Activated naive CD4-positive, alpha-beta T cell treated with anti-CD3 and anti-CD28 coated beads, Interleukin-2, amount 10 ng/mL, durations not matched to agents 7 days and 5 days (primary cell): Measurements from ENCODE around the gene OR12D2.
"Not testable (repeated sequence)": the region's sequence is repeated elsewhere in the genome, so short reads cannot be mapped to it uniquely, and the experiment has no call there.

Experiments
- CTCF ChIA-PET: fragments of 350-600 bp; sonication (Branson Sonifier 250); formaldehyde crosslinking; loops from one replicate; lab custom pipeline; 2021; ENCODE audit warnings: antibody characterized with exemption; lab: Charles Lee
- DNase-seq: peaks from one replicate; pipeline ENCODE4 v3.0.0-alpha.2; 2020
- H3K27ac Mint-ChIP-seq: one replicate; pipeline ENCODE4 v1.8.0; 2021; ENCODE audit warnings: mild to moderate bottlenecking, moderate library complexity, mixed read lengths
- H3K27me3 Mint-ChIP-seq: one replicate; pipeline ENCODE4 v1.8.0; 2021; ENCODE audit warnings: mild to moderate bottlenecking, mixed read lengths
- H3K36me3 Mint-ChIP-seq: one replicate; pipeline ENCODE4 v1.8.0; 2021; ENCODE audit warnings: mixed read lengths
- H3K4me1 Mint-ChIP-seq: one replicate; pipeline ENCODE4 v1.8.0; 2021; ENCODE audit warnings: mixed read lengths
- H3K4me3 Mint-ChIP-seq: one replicate; pipeline ENCODE4 v1.8.0; 2021; ENCODE audit warnings: mild to moderate bottlenecking, moderate library complexity, mixed read lengths
- H3K9me3 Mint-ChIP-seq: one replicate; pipeline ENCODE4 v1.8.0; 2021; ENCODE audit warnings: mixed read lengths

OR12D2 gene

GRCh38 chr6:29395331-29395730 lies at the start of gene OR12D2:
Gene OR12D2, plus strand, starts transcription at chr6:29395631. Its CDS starts 1,069 bp downstream, at chr6:29396700.
- DNase-seq = no peak
- Mint-ChIP-seq H3K36me3 (no peaks in the 10 kb centered on the region), H3K4me3 (no peak within 1 kb of the TSS), H3K27me3 (peaks cover 8% of the 10 kb centered on the region), H3K27ac (no peak within 1 kb of the TSS), H3K9me3 (no peaks in the 10 kb centered on the region), H3K4me1 (no peaks in the 10 kb centered on the region)
- CTCF ChIA-PET = no interaction called here

GRCh38 chr6:29349348-29349747 lies 46.1 kb upstream of the OR12D2 start:
- H3K27ac Mint-ChIP-seq, CTCF ChIA-PET, H3K36me3 Mint-ChIP-seq, H3K4me1 Mint-ChIP-seq, H3K27me3 Mint-ChIP-seq, DNase-seq, H3K9me3 Mint-ChIP-seq, H3K4me3 Mint-ChIP-seq: not testable (repeated sequence)

GRCh38 chr6:29354980-29355379 lies 40.5 kb upstream of the OR12D2 start:
- Mint-ChIP-seq H3K9me3 (no peaks in the 10 kb centered on the region), H3K36me3 (no peaks in the 10 kb centered on the region), H3K27ac (no peak overlapping the region), H3K4me1 (no peaks in the 10 kb centered on the region), H3K27me3 (peaks cover 8% of the 10 kb centered on the region), H3K4me3 (no peak overlapping the region)
- CTCF ChIA-PET = no interaction called here
- no peak for DNase-seq

GRCh38 chr6:29355603-29356002 lies 39.8 kb upstream of the OR12D2 start:
- no peak overlapping the region for H3K27ac Mint-ChIP-seq
- no peaks in the 10 kb centered on the region for H3K4me1 Mint-ChIP-seq
- H3K27me3 Mint-ChIP-seq = peaks cover 14% of the 10 kb centered on the region
- DNase-seq = no peak
- H3K9me3 Mint-ChIP-seq = no peaks in the 10 kb centered on the region
- CTCF ChIA-PET = no interaction called here
- no peaks in the 10 kb centered on the region for H3K36me3 Mint-ChIP-seq
- H3K4me3 Mint-ChIP-seq = no peak overlapping the region

GRCh38 chr6:29368765-29369164 lies 26.7 kb upstream of the OR12D2 start, which contains the start of gene OR5V1:
Gene OR5V1, minus strand, starts transcription at chr6:29368865. Its CDS starts 12,670 bp downstream, at chr6:29356195.
- Mint-ChIP-seq H3K4me3 (no peak within 1 kb of the TSS), H3K4me1 (no peaks in the 10 kb centered on the region), H3K36me3 (no peaks in the 10 kb centered on the region), H3K9me3 (no peaks in the 10 kb centered on the region), H3K27me3 (peaks cover 4% of the 10 kb centered on the region), H3K27ac (no peak within 1 kb of the TSS)
- CTCF ChIA-PET = no interaction called here
- DNase-seq = no peak

GRCh38 chr6:29375191-29375590 lies 20.2 kb upstream of the OR12D2 start, which contains the start of gene OR12D3:
Gene OR12D3, minus strand, starts transcription at chr6:29375291. Its CDS starts 4 bp downstream, at chr6:29375287.
- H3K27me3 Mint-ChIP-seq = peaks cover 9% of the 10 kb centered on the region
- no peaks in the 10 kb centered on the region for H3K4me1 Mint-ChIP-seq
- no peak for DNase-seq
- no peak within 1 kb of the TSS for H3K4me3 Mint-ChIP-seq
- no peak within 1 kb of the TSS for H3K27ac Mint-ChIP-seq
- no peaks in the 10 kb centered on the region for H3K9me3 Mint-ChIP-seq
- H3K36me3 Mint-ChIP-seq = no peaks in the 10 kb centered on the region
- CTCF ChIA-PET = no interaction called here

- Mint-ChIP-seq H3K4me1 (no peaks in the 10 kb centered on the region), H3K36me3 (no peaks in the 10 kb centered on the region), H3K4me3 (no peak overlapping the region), H3K9me3 (no peaks in the 10 kb centered on the region), H3K27me3 (peaks cover 9% of the 10 kb centered on the region), H3K27ac (no peak overlapping the region)
- no peak for DNase-seq
- CTCF ChIA-PET = no interaction called here
These were observed 19.4 kb upstream of the OR12D2 start for GRCh38 chr6:29376003-29376402.

- no peaks in the 10 kb centered on the region for H3K36me3 Mint-ChIP-seq
- no peaks in the 10 kb centered on the region for H3K4me1 Mint-ChIP-seq
- CTCF ChIA-PET = no interaction called here
- H3K9me3 Mint-ChIP-seq = no peaks in the 10 kb centered on the region
- H3K4me3 Mint-ChIP-seq = no peak overlapping the region
- H3K27me3 Mint-ChIP-seq = peaks cover 8% of the 10 kb centered on the region
- H3K27ac Mint-ChIP-seq = no peak overlapping the region
- DNase-seq = no peak
These were observed 6.9 kb upstream of the OR12D2 start for GRCh38 chr6:29388533-29388932.

GRCh38 chr6:29399525-29399924 lies 4.1 kb downstream of the OR12D2 start:
- Mint-ChIP-seq H3K4me1 (no peaks in the 10 kb centered on the region), H3K36me3 (no peaks in the 10 kb centered on the region), H3K27ac (no peak overlapping the region), H3K4me3 (no peak overlapping the region), H3K27me3 (no peaks in the 10 kb centered on the region), H3K9me3 (no peaks in the 10 kb centered on the region)
- DNase-seq = no peak
- CTCF ChIA-PET = no interaction called here

- Mint-ChIP-seq H3K4me1 (no peaks in the 10 kb centered on the region), H3K36me3 (no peaks in the 10 kb centered on the region), H3K9me3 (no peaks in the 10 kb centered on the region), H3K27me3 (no peaks in the 10 kb centered on the region), H3K4me3 (no peak overlapping the region), H3K27ac (no peak overlapping the region)
- CTCF ChIA-PET = no interaction called here
- no peak for DNase-seq
These were observed 8.4 kb downstream of the OR12D2 start for GRCh38 chr6:29403801-29404200.

- peaks cover 5% of the 10 kb centered on the region for H3K27me3 Mint-ChIP-seq
These were observed 19.2 kb downstream of the OR12D2 start, which contains the start of gene OR12D1 for GRCh38 chr6:29414588-29414987. Gene OR12D1, plus strand, starts transcription at chr6:29414928.

GRCh38 chr6:29419516-29419915 lies 24.1 kb downstream of the OR12D2 start:
- H3K9me3 Mint-ChIP-seq = no peaks in the 10 kb centered on the region
- DNase-seq = no peak
- CTCF ChIA-PET = no interaction called here
- no peaks in the 10 kb centered on the region for H3K4me1 Mint-ChIP-seq
- no peaks in the 10 kb centered on the region for H3K36me3 Mint-ChIP-seq
- no peak overlapping the region for H3K27ac Mint-ChIP-seq
- H3K4me3 Mint-ChIP-seq = no peak overlapping the region
- H3K27me3 Mint-ChIP-seq = no peaks in the 10 kb centered on the region

More at GRCh38 chr6:29414588-29414987, 19.2 kb downstream of the OR12D2 start, which contains the start of gene OR12D1:
- Mint-ChIP-seq H3K4me1 (no peaks in the 10 kb centered on the region), H3K4me3 (no peak within 1 kb of the TSS), H3K27ac (no peak within 1 kb of the TSS), H3K9me3 (peaks cover 10% of the 10 kb centered on the region), H3K36me3 (no peaks in the 10 kb centered on the region)
- CTCF ChIA-PET = no interaction called here
- no peak for DNase-seq

GRCh38 chr6:29424168-29424567 lies 28.7 kb downstream of the OR12D2 start:
- H3K4me1 Mint-ChIP-seq = no peaks in the 10 kb centered on the region
- no peaks in the 10 kb centered on the region for H3K9me3 Mint-ChIP-seq
- DNase-seq = no peak
- no peaks in the 10 kb centered on the region for H3K27me3 Mint-ChIP-seq
- H3K4me3 Mint-ChIP-seq = no peak overlapping the region
- no peaks in the 10 kb centered on the region for H3K36me3 Mint-ChIP-seq
- CTCF ChIA-PET = no interaction called here
- H3K27ac Mint-ChIP-seq = no peak overlapping the region

GRCh38 chr6:29424575-29424974 lies 29.1 kb downstream of the OR12D2 start:
- no peaks in the 10 kb centered on the region for H3K9me3 Mint-ChIP-seq
- H3K4me1 Mint-ChIP-seq = no peaks in the 10 kb centered on the region
- CTCF ChIA-PET = no interaction called here
- DNase-seq = no peak
- H3K27me3 Mint-ChIP-seq = no peaks in the 10 kb centered on the region
- no peak overlapping the region for H3K4me3 Mint-ChIP-seq
- no peaks in the 10 kb centered on the region for H3K36me3 Mint-ChIP-seq
- H3K27ac Mint-ChIP-seq = no peak overlapping the region

- Mint-ChIP-seq H3K27ac (no peak overlapping the region), H3K9me3 (no peaks in the 10 kb centered on the region), H3K4me3 (no peak overlapping the region), H3K27me3 (no peaks in the 10 kb centered on the region), H3K36me3 (no peaks in the 10 kb centered on the region), H3K4me1 (no peaks in the 10 kb centered on the region)
- CTCF ChIA-PET = no interaction called here
- DNase-seq = no peak
These were observed 29.6 kb downstream of the OR12D2 start for GRCh38 chr6:29425075-29425474.

GRCh38 chr6:29426654-29427053 lies 31.2 kb downstream of the OR12D2 start:
- Mint-ChIP-seq H3K4me1 (no peaks in the 10 kb centered on the region), H3K36me3 (no peaks in the 10 kb centered on the region), H3K9me3 (no peaks in the 10 kb centered on the region), H3K27me3 (no peaks in the 10 kb centered on the region), H3K27ac (no peak overlapping the region), H3K4me3 (no peak overlapping the region)
- no peak for DNase-seq
- CTCF ChIA-PET = no interaction called here
